HG02884 (cell line): ENCODE results near the gene TMEM260.
"Not testable (repeated sequence)": the region's sequence is repeated elsewhere in the genome, so short reads cannot be mapped to it uniquely, and the experiment has no call there.

Experiments used
- ATAC-seq: cut with Tn5 transposase; IDR thresholded peaks from one replicate; pipeline ENCODE4 v1.9.1; 2021; ENCODE audit warnings: mild to moderate bottlenecking, moderate library complexity; ENCODE audit not compliant: unreplicated experiment

TMEM260 gene

GRCh38 chr14:56594428-56594827 is 14.8 kb downstream of the TMEM260 start:
- no peak for ATAC-seq

GRCh38 chr14:56598519-56598918 is 18.9 kb downstream of the TMEM260 start:
- no peak for ATAC-seq

- no peak for ATAC-seq
These were observed 24.1 kb downstream of the TMEM260 start for GRCh38 chr14:56603648-56604047.

- no peak for ATAC-seq
These were observed 29.1 kb downstream of the TMEM260 start for GRCh38 chr14:56608689-56609088.

GRCh38 chr14:56611663-56612062 is 32.1 kb downstream of the TMEM260 start:
- not testable (repeated sequence) for ATAC-seq

GRCh38 chr14:56617084-56617483 is 37.5 kb downstream of the TMEM260 start:
- no peak for ATAC-seq

GRCh38 chr14:56630707-56631106 is 51.1 kb downstream of the TMEM260 start:
- no peak for ATAC-seq

- no peak for ATAC-seq
These were observed 52.6 kb downstream of the TMEM260 start for GRCh38 chr14:56632195-56632594.

- ATAC-seq, result no peak
These were observed 53.9 kb downstream of the TMEM260 start for GRCh38 chr14:56633544-56633943.

- no peak for ATAC-seq
These were observed 55.4 kb downstream of the TMEM260 start for GRCh38 chr14:56635041-56635440.

- ATAC-seq, result no peak
These were observed 67.9 kb downstream of the TMEM260 start for GRCh38 chr14:56647493-56647892.

- ATAC-seq, result no peak
These were observed 69.1 kb downstream of the TMEM260 start for GRCh38 chr14:56648508-56649301.

GRCh38 chr14:56649382-56649781 is 69.8 kb downstream of the TMEM260 start:
- ATAC-seq, result no peak

GRCh38 chr14:56650048-56650447 is 70.5 kb downstream of the TMEM260 start:
- no peak for ATAC-seq

GRCh38 chr14:56650979-56651378 is 71.4 kb downstream of the TMEM260 start:
- no peak for ATAC-seq

- no peak for ATAC-seq
These were observed 78.0 kb downstream of the TMEM260 start for GRCh38 chr14:56657604-56658003.

- no peak for ATAC-seq
These were observed 79.8 kb downstream of the TMEM260 start for GRCh38 chr14:56659378-56659777.

- peak; percentile 52 for ATAC-seq
These were observed 80.5 kb downstream of the TMEM260 start for GRCh38 chr14:56659964-56660551.

GRCh38 chr14:56660677-56661389 is 81.2 kb downstream of the TMEM260 start:
- ATAC-seq, result no peak

GRCh38 chr14:56661478-56661877 is 81.9 kb downstream of the TMEM260 start:
- ATAC-seq, result no peak

- ATAC-seq, result no peak
These were observed 85.3 kb downstream of the TMEM260 start for GRCh38 chr14:56664811-56665421.
